ENCODE data around the gene WDR90.

The WDR90 gene

GRCh38 chr16:648781-649589 lies at the start of gene WDR90:
TSS of gene WDR90 (plus strand) at chr16:649365. CDS start at chr16:649417, 52 bp downstream.
- DNase-seq (ENCODE audit: low read depth) = peak; percentile 94

GRCh38 chr16:600781-601180 lies 48.4 kb upstream of the WDR90 start:
- no peak for DNase-seq (ENCODE audit: low read depth)

- DNase-seq (ENCODE audit: low read depth) = no peak
These were observed 45.2 kb upstream of the WDR90 start for GRCh38 chr16:603933-604332.

GRCh38 chr16:606656-607307 lies 42.4 kb upstream of the WDR90 start:
- DNase-seq (ENCODE audit: low read depth) = no peak

GRCh38 chr16:608019-608418 lies 41.1 kb upstream of the WDR90 start:
- DNase-seq (ENCODE audit: low read depth) = peak; percentile 58

- DNase-seq (ENCODE audit: low read depth) = no peak
These were observed 39.8 kb upstream of the WDR90 start for GRCh38 chr16:609316-609715.

- no peak for DNase-seq (ENCODE audit: low read depth)
These were observed 39.2 kb upstream of the WDR90 start for GRCh38 chr16:609984-610383.

GRCh38 chr16:610513-611381 lies 38.4 kb upstream of the WDR90 start:
- DNase-seq (ENCODE audit: low read depth) = peak; percentile 61

- DNase-seq (ENCODE audit: low read depth) = no peak
These were observed 34.0 kb upstream of the WDR90 start for GRCh38 chr16:615122-615521.

- no peak for DNase-seq (ENCODE audit: low read depth)
These were observed 32.2 kb upstream of the WDR90 start for GRCh38 chr16:616733-617586.

- DNase-seq (ENCODE audit: low read depth) = no peak
These were observed 31.3 kb upstream of the WDR90 start for GRCh38 chr16:617855-618254.

- DNase-seq (ENCODE audit: low read depth) = no peak
These were observed 29.6 kb upstream of the WDR90 start for GRCh38 chr16:619476-620100.

GRCh38 chr16:620700-621525 lies 28.3 kb upstream of the WDR90 start:
- no peak for DNase-seq (ENCODE audit: low read depth)

GRCh38 chr16:621526-622105 lies 27.5 kb upstream of the WDR90 start:
- no peak for DNase-seq (ENCODE audit: low read depth)

GRCh38 chr16:622920-623280 lies 26.3 kb upstream of the WDR90 start:
- no peak for DNase-seq (ENCODE audit: low read depth)

- no peak for DNase-seq (ENCODE audit: low read depth)
These were observed 24.6 kb upstream of the WDR90 start for GRCh38 chr16:624526-625070.

- DNase-seq (ENCODE audit: low read depth) = no peak
These were observed 23.8 kb upstream of the WDR90 start for GRCh38 chr16:625117-625976.

- no peak for DNase-seq (ENCODE audit: low read depth)
These were observed 23.0 kb upstream of the WDR90 start for GRCh38 chr16:625977-626765.

Measured in activated T-cell treated with anti-CD3 and anti-CD28 coated beads for 48 hours (primary cell).